GM19099 (cell line): ENCODE measurements around the gene CLEC16A.

Experiments used
- POLR2A ChIP-seq: IDR thresholded peaks from 3 replicates; pipeline ENCODE4 v1.6.1; 2011; ENCODE audit warnings: low read depth; ENCODE audit not compliant: insufficient read length; ENCODE audit errors: extremely low read depth

CLEC16A gene

DNA sequence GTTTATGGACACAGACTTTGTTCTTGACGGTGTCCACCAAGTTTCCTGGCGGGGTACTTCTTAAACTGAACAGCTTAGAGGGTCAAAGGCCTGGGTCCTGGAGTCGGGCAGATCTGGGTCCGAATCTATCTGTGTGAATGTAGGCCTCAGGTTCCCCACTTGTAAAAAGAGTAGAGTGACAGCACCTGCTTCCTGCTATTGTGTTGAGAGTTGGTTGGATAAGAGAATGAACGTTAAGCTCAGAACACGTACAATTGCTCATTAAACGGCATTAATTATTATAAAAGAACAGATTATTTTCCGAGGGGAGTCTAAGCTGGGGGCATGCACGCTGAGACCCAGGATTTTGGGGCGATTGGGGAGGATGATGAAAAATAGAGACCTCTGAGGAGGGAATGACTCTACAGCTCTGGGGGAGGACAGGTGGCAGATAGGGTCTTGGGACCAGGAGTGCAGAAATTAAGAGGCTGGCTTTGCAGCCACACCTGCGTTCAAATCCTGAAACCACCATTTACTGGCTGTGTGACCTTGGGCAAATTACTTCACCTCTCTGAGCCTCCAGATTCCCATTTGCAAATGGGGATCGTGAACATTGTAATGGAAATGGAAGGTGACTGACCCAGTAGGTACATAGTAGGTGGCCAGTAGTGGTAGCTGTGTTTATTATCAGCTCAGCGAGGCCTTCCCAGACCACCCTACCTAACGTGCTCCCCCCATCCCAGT, 862 bp downstream of the CLEC16A start:
- no peak for TF ChIP-seq POLR2A

DNA sequence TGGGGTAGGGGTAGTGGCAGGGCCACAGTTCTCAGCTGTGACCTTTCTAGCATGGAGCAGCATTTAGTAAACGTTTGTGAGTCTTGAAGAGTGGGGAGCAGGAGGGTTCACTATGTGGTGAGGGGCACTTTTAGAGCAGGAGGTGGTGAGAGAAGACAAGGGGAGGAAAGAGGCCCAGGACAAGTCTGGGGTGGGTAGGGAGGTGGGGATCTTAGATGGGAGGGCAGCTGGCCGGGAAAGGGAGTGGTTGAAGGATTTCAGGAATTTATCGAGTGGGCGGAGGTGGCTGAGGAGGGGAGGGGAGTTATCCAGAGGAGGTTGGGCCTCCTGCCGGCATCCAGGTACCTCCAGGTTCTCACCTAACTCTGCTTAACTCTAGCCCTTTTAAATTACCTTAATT, 1.9 kb downstream of the CLEC16A start:
- no peak for TF ChIP-seq POLR2A

DNA sequence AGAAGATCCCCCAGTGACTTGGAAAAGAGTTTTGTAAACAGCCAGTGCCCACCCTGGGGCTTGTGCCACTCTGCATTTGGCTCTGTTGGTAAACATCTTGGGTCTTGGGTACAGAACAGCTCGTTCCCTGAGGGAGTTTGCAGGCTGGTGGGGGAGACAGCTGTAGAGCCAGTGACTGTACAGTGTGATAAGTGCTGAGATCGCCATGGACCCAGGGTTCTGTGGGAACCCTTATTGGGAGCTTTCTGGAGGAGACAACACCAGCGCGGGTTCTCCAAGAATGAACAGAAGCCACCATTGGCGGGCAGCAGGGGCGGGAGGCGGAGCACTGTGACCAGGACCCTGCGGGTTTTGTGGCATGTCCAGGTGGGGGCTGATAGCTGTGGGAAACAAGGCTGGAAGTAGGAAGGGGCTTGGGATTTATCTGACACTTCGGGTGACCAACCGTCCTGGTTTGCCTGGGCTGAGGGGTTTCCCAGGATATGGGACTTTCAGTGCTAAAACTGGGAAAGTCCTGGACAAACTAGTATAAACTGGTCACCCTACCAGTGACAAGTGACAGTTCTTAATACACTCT, 2.9 kb downstream of the CLEC16A start:
- TF ChIP-seq POLR2A = no peak

DNA sequence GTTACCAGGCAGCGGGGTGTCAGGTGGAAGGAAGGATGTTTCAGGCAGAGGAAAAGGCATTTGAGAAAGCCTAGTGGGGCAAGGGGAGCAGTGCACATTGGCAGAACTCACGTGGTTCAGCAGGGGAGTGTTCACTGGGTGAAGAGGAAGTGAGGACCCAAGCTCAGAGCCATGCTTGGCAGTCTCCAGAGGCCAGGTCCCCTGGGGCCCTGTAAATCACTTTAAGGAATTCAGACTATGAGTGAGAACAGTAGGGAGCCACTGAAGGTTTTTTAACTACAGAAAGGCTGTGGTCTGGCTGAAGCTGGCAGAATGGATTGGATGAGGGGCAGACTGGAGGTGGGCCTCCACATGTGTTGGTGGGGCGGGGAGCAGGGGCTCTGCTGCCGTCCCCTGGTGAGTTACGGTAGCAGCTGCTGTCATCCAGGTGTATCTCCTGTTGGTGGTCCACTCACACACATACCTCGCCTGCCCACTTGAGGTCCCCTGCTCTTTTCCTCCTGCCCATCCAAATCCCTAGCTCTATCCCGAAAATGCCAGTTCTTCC, 5.1 kb downstream of the CLEC16A start:
- TF ChIP-seq POLR2A = no peak

DNA sequence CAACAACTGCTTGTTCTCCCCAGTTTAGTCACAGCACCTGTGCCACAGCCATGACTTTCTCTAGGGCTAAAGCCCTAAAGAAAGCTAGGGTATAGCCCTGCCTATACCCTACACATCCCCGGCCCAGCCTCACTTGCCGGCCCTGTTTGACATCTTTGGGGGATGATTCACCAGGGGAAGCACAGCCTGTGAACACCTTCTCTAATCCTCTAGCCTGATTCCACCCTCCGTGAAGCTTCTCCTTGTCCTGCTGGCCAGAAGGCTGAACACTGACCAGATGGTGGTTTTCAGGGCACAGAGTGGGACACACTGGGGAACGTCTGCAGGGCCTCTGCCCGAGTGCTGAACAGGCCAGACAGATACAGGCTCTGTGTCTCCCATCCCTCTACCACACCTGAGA, 6.0 kb downstream of the CLEC16A start:
- TF ChIP-seq POLR2A = no peak

DNA sequence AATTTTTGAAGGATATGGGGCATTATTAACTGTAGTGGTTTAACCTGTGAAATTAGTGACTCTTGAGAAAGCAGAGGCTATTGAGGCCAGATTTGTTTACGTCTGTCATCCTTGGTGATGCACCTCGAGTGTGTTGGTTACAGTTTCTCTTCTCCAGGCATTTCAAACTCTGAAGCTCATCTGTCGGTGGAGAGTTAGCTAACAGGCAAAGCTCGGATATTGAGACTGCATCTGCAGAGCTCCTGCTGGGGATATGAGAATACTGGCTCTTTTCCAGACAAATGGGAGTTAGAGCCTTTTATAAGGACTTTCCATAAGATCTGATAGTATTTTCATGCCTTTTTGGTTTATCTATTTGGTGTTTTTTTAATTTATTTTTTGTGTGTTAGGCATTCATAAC, 6.7 kb downstream of the CLEC16A start:
- no peak for TF ChIP-seq POLR2A

DNA sequence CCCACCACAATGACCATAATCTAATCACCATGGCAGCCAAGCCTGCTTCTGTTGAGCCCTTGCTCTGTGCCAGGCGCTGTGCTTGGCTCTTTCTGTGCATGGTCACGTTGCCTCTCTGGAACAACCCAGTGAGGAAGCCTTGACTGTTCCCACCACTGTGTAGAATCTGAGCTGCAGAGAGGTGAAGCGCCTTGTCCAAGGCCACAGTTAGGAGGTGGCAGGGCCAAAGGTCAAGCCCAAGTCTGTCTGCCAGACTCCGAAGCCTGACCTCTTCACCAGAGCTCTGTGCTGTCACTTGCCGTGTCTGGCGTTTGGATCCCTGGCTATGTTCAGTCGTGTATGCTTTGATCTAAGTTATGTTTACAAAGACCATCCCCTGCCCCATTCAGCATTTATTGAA, 10.5 kb downstream of the CLEC16A start:
- no peak for TF ChIP-seq POLR2A

DNA sequence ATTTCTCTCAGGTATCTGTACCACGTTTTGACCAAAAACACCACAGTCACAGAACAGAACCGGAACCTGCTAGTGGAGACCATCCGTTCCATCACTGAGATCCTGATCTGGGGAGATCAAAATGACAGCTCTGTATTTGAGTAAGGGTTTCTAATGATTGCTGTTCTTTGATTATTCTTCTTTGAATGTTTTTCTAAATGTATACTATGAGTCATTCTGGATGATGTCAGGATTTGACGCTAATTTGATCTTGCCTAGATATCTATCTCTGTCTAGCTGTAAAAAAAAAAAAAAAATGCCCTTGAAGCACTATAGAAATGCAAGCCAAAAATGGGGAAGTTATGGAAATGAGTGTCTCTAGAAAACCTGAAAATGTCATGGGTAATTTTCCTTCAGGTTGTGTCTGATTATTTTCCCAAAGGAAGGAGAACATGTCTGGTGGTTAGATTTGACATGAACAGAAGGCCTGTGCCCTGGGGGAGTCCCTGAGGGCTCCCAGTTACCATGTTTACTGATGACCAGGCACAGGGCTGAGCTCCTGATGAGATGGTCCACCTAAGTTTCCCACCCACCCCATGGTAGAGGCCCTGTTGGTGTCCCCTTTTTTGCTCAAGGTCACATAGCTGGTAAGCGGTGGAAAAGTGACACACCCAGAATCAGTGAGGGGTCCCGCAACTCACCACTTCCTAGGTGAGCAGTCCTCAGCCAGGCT, 13.6 kb downstream of the CLEC16A start:
- no peak for TF ChIP-seq POLR2A

DNA sequence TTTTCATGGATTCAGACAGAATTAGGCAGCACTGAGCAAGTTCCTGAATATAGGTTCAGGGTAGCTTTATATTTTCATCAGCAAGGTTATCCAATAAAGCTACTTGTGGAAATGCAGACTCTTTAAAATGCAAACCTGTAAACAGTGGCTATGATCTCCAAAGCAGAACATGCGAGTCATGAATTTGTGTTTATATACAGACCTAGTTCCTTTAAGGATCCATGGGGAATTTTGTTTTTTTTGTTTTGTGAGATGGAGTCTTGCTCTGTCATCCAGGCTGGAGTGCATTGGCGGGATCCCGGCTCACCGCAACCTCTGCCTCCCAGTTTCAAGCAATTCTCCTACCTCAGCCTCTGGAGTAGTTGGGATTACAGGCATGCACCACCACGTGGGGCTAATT, 14.8 kb downstream of the CLEC16A start:
- no peak for TF ChIP-seq POLR2A

DNA sequence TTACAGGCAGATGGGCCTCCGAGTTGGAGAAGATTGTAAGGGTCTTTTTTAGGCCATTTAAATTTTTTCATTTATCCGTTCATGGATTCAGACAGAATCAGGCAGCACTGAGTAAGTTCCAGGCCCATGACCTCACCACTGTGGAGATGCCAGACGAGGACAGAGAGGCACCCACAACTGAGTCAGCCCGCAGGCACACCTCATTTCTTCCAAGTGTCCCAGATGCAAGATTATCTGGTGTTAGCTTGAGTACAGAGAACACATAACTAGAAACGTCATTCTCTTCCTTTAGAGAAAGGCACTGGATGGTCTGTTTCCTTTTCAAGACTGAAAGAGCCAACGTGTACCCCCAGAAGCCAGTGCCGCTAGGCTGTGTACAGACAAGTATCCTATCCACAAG, 16.9 kb downstream of the CLEC16A start:
- no peak for TF ChIP-seq POLR2A

DNA sequence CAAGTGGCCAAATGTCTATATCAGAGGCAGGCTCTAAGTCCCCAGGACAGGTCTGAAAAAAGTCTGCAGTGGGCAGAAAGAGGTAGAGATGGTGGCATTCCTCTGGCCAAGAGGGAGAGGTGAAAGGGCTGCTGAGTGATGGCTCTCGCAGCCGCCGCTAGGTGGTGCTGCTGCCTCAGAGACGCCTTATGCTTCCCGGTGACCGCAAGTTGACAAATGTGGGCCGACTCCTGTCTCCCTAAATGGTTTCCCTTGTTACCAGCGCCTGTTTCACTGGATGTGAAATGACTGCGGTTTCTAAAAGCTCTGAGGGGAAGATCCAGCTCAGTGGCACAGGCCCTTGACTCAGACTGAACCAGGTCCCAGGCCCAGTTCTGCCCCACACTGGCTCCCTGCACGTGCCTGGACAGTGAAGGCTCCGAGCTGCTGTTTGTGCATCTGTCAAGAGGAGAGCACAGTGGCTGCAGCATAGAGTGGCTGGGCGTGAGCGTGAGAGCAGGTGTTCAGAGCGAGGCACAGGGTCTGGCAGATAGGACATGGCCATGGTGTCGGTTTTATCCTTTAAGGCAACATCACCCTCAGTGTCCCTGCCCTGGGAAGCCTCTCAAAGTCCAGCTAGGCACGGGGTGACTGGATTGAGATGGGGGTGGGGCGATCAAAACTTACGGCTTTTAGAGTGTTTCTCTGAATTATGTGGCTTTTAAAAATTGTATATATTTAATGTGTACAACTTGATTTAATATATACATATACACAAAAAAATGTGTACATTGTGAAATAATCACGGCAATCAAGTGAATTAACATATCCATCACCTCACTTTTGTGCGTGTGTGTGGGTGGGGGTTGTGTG, 19.9 kb downstream of the CLEC16A start:
- peak; percentile 24 for TF ChIP-seq POLR2A

DNA sequence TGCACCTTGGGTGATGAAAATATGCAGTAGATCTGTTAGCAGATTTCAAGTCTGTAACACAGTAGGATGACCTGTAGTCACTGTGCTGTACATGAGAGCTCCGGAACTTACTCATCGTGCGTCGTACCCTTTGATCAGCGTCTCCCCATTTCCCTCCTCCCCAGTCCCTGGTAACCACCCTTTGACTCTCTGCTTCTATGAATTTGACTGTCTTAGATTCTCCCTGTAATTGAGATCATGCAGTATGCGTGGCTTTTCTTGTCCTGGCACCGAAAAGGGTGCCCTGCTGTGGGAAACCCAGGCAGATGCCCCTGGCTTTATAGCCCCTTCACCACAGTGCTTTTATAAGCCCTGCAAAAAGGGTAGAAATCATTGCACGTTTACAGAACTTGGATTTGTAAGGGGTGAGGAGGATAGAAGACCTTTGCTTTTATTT, 20.5 kb downstream of the CLEC16A start:
- TF ChIP-seq POLR2A = peak; percentile 15

DNA sequence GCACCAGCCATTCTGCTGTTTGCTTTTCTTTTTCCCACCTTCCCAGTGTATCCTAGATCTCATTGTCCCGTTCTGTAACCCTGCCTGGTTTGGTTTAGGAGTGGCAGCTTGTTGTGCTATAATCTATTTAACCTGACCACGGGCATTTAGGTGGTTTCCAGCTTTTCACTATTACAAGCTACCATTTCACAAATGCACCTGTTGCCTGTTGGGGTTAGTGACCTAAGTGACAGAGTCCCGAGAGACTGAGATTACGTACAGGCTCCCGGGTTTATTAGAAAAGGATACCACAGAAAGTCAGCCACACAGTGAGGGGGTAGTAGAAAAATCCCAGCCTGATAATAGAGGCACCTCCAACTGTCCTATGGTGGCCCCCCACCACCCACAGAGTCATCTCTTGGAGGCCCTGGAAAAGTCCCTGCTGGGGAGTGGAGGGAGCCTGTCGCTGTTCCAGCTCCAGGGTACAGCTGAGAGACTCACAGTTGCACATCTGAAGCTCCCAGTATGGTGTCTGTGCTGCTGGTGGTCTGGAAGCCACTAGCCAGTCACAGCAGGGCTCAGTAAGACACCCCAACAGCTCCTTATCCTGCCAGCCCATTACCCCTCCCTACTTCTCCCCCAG, 21.2 kb downstream of the CLEC16A start:
- TF ChIP-seq POLR2A = peak; percentile 21

DNA sequence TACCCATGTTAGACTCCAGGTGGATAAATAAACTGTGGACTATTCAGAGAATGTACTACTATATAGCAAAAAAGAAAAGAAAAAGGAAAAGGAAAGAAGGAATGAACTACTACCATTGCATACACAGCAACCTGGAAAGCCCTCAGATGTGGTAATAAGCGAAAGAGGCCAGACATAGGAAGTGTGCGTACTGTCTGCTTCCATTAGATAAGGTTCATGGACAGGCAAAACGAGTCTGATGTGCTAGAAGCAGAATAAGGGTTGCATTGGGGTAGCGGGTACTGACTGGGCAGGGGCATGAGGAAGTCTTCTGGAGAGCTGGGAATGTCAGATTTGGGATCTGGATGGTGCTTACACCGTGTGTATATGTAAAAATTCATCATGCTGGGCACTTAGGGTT, 21.8 kb downstream of the CLEC16A start:
- no peak for TF ChIP-seq POLR2A

DNA sequence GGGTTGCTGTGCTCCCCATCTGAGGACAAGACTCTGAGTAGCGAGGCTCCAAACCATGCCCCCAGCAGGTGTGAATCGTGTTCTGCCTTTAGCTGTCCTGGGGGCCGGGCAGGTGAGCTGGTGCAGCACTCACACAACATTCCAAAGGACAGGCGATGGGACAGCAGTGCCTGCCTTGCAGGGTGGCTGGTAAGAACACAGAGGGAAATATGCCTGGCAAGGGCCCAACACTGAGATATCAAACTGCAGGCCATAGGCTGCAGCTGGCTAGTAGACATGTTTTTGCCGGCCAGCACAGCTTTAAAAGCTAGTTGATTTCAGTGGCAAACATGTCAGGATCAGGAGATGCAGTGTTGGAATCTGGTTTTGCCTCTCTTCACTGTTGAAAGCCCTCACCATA, 23.6 kb downstream of the CLEC16A start:
- no peak for TF ChIP-seq POLR2A

DNA sequence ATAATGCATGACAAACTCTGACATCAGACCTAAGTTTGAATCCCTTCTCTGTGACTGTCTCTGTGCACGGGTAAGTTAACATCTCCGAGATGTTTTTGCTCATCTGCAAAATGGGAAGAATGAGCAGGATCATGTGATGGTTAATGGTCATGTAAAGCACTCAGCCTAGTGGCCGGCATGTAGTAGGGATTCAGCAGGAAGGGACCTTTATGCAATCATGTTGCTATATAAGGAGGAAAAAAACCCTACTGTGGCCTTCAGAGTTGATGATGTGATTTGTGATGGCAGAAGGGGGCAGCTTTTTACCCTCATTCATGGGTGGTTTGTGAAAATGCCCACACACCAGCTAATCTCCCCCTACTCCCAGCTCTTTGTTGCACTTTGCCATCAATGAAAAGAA, 24.1 kb downstream of the CLEC16A start:
- TF ChIP-seq POLR2A = no peak
